GM11168 (cell line): Measurements from ENCODE around the gene OVOL1.

Source experiments
- in situ Hi-C: fragments of 300-500 bp; cut with MboI; formaldehyde crosslinking; loops from one replicate; pipeline ENCODE4 v1.12.0; 2022; ENCODE audit warnings: low sequenced_read_pairs; ENCODE audit not compliant: unreplicated experiment

Gene OVOL1

GRCh38 chr11:65790104-65790901 lies 3.4 kb downstream of the OVOL1 start:
- in situ Hi-C loops = no loop called here

GRCh38 chr11:65790902-65791650 lies 4.2 kb downstream of the OVOL1 start:
- in situ Hi-C loops = no loop called here

- in situ Hi-C loops = no loop called here
These were observed 4.9 kb downstream of the OVOL1 start for GRCh38 chr11:65791719-65792213.

GRCh38 chr11:65792456-65792855 lies 5.6 kb downstream of the OVOL1 start:
- in situ Hi-C loops = no loop called here

GRCh38 chr11:65793144-65793581 lies 6.3 kb downstream of the OVOL1 start:
- in situ Hi-C loops = no loop called here

- in situ Hi-C loops = no loop called here
These were observed 7.0 kb downstream of the OVOL1 start for GRCh38 chr11:65793625-65794400.

GRCh38 chr11:65794570-65795510 lies 8.0 kb downstream of the OVOL1 start:
- in situ Hi-C loops = no loop called here

- in situ Hi-C loops = no loop called here
These were observed 10.1 kb downstream of the OVOL1 start for GRCh38 chr11:65796726-65797601.

- in situ Hi-C loops = no loop called here
These were observed 10.8 kb downstream of the OVOL1 start for GRCh38 chr11:65797711-65798110.

GRCh38 chr11:65798882-65799281 lies 12.0 kb downstream of the OVOL1 start:
- in situ Hi-C loops = no loop called here

- in situ Hi-C loops = no loop called here
These were observed 14.5 kb downstream of the OVOL1 start for GRCh38 chr11:65801153-65801987.

GRCh38 chr11:65802841-65803240 lies 16.0 kb downstream of the OVOL1 start:
- in situ Hi-C loops = no loop called here

GRCh38 chr11:65803797-65804492 lies 17.1 kb downstream of the OVOL1 start:
- in situ Hi-C loops = no loop called here

GRCh38 chr11:65806979-65807378 lies 20.1 kb downstream of the OVOL1 start:
- in situ Hi-C loops = no loop called here

- in situ Hi-C loops = no loop called here
These were observed 22.0 kb downstream of the OVOL1 start for GRCh38 chr11:65808744-65809341.

- in situ Hi-C loops = no loop called here
These were observed 22.6 kb downstream of the OVOL1 start for GRCh38 chr11:65809496-65809895.
